ENCODE data around the gene PSMB11.

DNA sequence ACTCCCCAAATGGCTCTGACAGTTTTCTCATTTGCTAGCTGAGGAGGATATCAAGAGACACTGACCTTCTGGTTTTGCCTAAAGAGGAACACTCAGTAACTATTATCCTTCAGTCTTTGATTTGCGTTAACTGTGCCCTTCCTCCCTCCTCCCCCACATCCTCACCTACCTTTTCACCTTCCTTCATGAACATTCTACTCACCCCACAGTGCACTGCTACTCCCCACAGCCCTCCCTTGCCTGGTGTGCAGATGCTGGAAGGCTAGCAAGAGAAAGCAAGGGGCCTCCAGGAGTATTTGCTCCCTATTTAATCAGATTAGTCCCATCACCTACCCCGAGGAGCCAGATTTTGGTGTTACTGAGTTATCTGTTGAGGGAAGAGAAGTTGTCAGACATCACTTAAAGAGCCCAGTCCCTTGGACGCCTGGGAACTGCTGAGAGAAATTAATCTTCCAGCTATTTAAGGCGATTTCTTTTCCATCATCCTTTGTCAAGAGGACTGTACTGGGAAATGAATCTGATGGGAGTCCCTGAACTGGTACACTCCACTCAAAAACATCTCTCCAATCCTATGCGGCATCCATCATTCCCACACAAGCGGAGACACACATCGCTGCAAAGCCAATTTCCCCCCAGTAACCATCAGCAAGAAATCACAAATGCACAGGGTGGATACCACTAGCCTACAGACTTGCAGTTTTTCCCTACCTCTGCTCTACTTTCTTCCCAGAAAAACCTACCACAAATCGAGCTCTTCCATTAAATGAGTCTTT, 18.8 kb upstream of the PSMB11 start:
- TF ChIP-seq, protein P1, sequence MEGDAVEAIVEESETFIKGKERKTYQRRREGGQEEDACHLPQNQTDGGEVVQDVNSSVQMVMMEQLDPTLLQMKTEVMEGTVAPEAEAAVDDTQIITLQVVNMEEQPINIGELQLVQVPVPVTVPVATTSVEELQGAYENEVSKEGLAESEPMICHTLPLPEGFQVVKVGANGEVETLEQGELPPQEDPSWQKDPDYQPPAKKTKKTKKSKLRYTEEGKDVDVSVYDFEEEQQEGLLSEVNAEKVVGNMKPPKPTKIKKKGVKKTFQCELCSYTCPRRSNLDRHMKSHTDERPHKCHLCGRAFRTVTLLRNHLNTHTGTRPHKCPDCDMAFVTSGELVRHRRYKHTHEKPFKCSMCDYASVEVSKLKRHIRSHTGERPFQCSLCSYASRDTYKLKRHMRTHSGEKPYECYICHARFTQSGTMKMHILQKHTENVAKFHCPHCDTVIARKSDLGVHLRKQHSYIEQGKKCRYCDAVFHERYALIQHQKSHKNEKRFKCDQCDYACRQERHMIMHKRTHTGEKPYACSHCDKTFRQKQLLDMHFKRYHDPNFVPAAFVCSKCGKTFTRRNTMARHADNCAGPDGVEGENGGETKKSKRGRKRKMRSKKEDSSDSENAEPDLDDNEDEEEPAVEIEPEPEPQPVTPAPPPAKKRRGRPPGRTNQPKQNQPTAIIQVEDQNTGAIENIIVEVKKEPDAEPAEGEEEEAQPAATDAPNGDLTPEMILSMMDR (IDR thresholded peaks at IDR 0.05; ENCODE audit: low read length) = no peak
- no peak for TF ChIP-seq EZH2 (IDR thresholded peaks at IDR 0.05; ENCODE audit: borderline replicate concordance, low read length)

Data from OCI-LY1 (cell line).